ENCODE data around the gene PDZRN3. TPM values are rescaled to one million over a fixed set of nuclear protein-coding genes. Genes with fewer than 3 reads are reported as not detected.

PDZRN3 gene
- total RNA-seq, 4 donors from 2014 or later = 25.3 to 152 (median 45.4) TPM

GRCh38 chr3:73510334-73510733 is 114.4 kb downstream of the PDZRN3 start:
- no peak for TF ChIP-seq CTCF (IDR thresholded peaks at IDR 0.05; ENCODE audit: low read depth)

GRCh38 chr3:73509816-73510215 is 114.9 kb downstream of the PDZRN3 start:
- no peak for TF ChIP-seq CTCF (IDR thresholded peaks at IDR 0.05; ENCODE audit: low read depth)

GRCh38 chr3:73509066-73509465 is 115.7 kb downstream of the PDZRN3 start:
- no peak for TF ChIP-seq CTCF (IDR thresholded peaks at IDR 0.05; ENCODE audit: low read depth)

GRCh38 chr3:73508330-73508954 is 116.3 kb downstream of the PDZRN3 start:
- no peak for TF ChIP-seq CTCF (IDR thresholded peaks at IDR 0.05; ENCODE audit: low read depth)

- TF ChIP-seq CTCF (IDR thresholded peaks at IDR 0.05; ENCODE audit: low read depth) = no peak
These were observed 119.9 kb downstream of the PDZRN3 start for GRCh38 chr3:73504852-73505251.

GRCh38 chr3:73504239-73504638 is 120.5 kb downstream of the PDZRN3 start:
- no peak for TF ChIP-seq CTCF (IDR thresholded peaks at IDR 0.05; ENCODE audit: low read depth)

GRCh38 chr3:73503781-73504180 is 121.0 kb downstream of the PDZRN3 start:
- no peak for TF ChIP-seq CTCF (IDR thresholded peaks at IDR 0.05; ENCODE audit: low read depth)
